K562 (cell line): Measurements from ENCODE around the gene PARP9. TPM values are rescaled to one million over a fixed set of nuclear protein-coding genes. Genes with fewer than 3 reads are reported as not detected.
A peak's percentile ranks its signal among the peaks of the same experiment; 100 is the strongest.

Experiments
- ARID3B ChIP-seq: fragments of 250-450 bp; sonication (Bioruptor Pico); IDR thresholded peaks from 2 replicates; pipeline ENCODE4 v1.4.0; 2020; ENCODE audit warnings: borderline replicate concordance
- ATF3 ChIP-seq, 2 experiments: fragments of 450-650 bp in 1 of 2; sonication (generic) in 1 of 2; formaldehyde crosslinking in 1 of 2; IDR thresholded peaks in 1 of 2; conservative IDR thresholded peaks in 1 of 2; 2 replicates each; pipeline versions ENCODE4 v1.6.1 to v1.8.1; 2016 to 2023; ENCODE audit warnings: mild to moderate bottlenecking in 2 of 2, moderate library complexity in 2 of 2, inconsistent platforms in 1 of 2, missing genetic modification reagents in 1 of 2
- CBFA2T2 ChIP-seq: fragments of 450-650 bp; conservative IDR thresholded peaks from 2 replicates; pipeline ENCODE4 v1.6.1; 2017; ENCODE audit warnings: mild to moderate bottlenecking
- FOSL1 ChIP-seq: fragments of 200-800 bp; sonication (Bioruptor generic); conservative IDR thresholded peaks from 2 replicates; pipeline ENCODE4 v1.6.1; 2016; ENCODE audit warnings: missing genetic modification characterization, missing compliant biosample characterization
- MAFF ChIP-seq: IDR thresholded peaks from 2 replicates; pipeline ENCODE4 v1.6.1; 2012; ENCODE audit warnings: low read length, improper control_type of control experiment
- OTX1 ChIP-seq: fragments of 450-650 bp; formaldehyde crosslinking; IDR thresholded peaks from 2 replicates; pipeline ENCODE4 v1.4.0; 2022; ENCODE audit warnings: mild to moderate bottlenecking
- PKNOX1 ChIP-seq: fragments of 450-650 bp; IDR thresholded peaks from 2 replicates; pipeline ENCODE4 v1.6.1; 2016
- RBM17 ChIP-seq: fragments of 200-400 bp; formaldehyde crosslinking; IDR thresholded peaks from 2 replicates; pipeline ENCODE4 v1.6.1; 2017; ENCODE audit warnings: low read depth, mild to moderate bottlenecking, low read length, borderline replicate concordance
- SREBF1 ChIP-seq: fragments of 150-350 bp; IDR thresholded peaks from 2 replicates; pipeline ENCODE4 v1.6.1; 2014; ENCODE audit warnings: antibody characterized with exemption, low read depth, low read length, borderline replicate concordance
- XRCC4 ChIP-seq: IDR thresholded peaks from one replicate; pipeline ENCODE4 v1.6.1; 2011; ENCODE audit not compliant: insufficient read depth, insufficient read length; ENCODE audit errors: extremely low read depth
- ZNF224 ChIP-seq: sonication (generic); formaldehyde crosslinking; IDR thresholded peaks from 2 replicates; pipeline ENCODE4 v1.8.0; 2022; ENCODE audit warnings: mild to moderate bottlenecking, missing genetic modification reagents
- polyA plus RNA-seq, 8 experiments: library from polyadenylated mRNA; depleted of rRNA in 4 of 8; stranded (reverse) in 5 of 8; unstranded in 3 of 8; fragments of >200 nt; fragmentation: Nextera tagmentation in 2 of 8; fragmentation: Illumina TruSeq in 1 of 8; extraction: Ambion mirVana in 2 of 8; extraction: Trizol in 1 of 8; gene quantifications; 2 replicates each; pipeline versions ENCODE4 v1.2.1 to v1.2.3, GENCODE V29; 2011 to 2014; ENCODE audit warnings: inconsistent platforms in 1 of 8, missing spikeins in 1 of 8
- total RNA-seq, 7 experiments: library from RNA; depleted of rRNA in 6 of 7; stranded (reverse); fragments of >200 nt in 6 of 7; fragmentation: Illumina TruSeq in 2 of 7; extraction: Trizol in 2 of 7; gene quantifications; 2 replicates each; pipeline versions ENCODE4 v1.2.1 to v1.2.3, GENCODE V29; 2011 to 2021; ENCODE audit warnings: low replicate concordance in 1 of 7

The PARP9 gene
- total and polyA plus RNA-seq, 9 of the 15 experiments (the other 6 are each of a cell fraction or from before 2014, with no cell fraction given), result 2.1 to 4.8 (median 3.4) TPM

GRCh38 chr3:122497425-122497824 lies 66.7 kb downstream of the PARP9 start (continued):
- TF ChIP-seq ARID3B (no peak), PKNOX1 (0 out of 2 replicates have a peak, but pooled peaks have one; percentile 5), CBFA2T2 (no peak), MAFF (no peak), SREBF1 (no peak), ATF3 (IDR thresholded peaks at IDR 0.05) (peak; percentile 32; the same call in 1 of the 2 replicates), ATF3 (CRISPR knock-in tag; conservative IDR thresholded peaks at IDR 0.05) (no peak), XRCC4 (no peak), RBM17 (no peak), FOSL1 (peak; percentile 77), ZNF224 (CRISPR knock-in tag) (no peak), OTX1 (CRISPR knock-in tag) (no peak)
